Panc1 (cell line): ENCODE measurements around the gene SUGP1. TPM values are rescaled to one million over a fixed set of nuclear protein-coding genes. Genes with fewer than 3 reads are reported as not detected.

Experiments used
- ATAC-seq: fragments of 200-7000 bp; cut with Tn5 transposase; 2 replicates; pipeline ENCODE4 v1.9.1; 2020; ENCODE audit warnings: mild to moderate bottlenecking, moderate library complexity
- BruUV-seq: library from RNA; stranded (reverse); fragments of 400-500 nt; replicated peaks from 2 replicates; lab custom pipeline; 2021; lab: Mats Ljungman, UMichigan
- CTCF ChIA-PET: fragments of 300-600 bp; sonication (Branson Sonifier 250); formaldehyde crosslinking; loops from one replicate; lab custom pipeline; 2022; ENCODE audit warnings: antibody characterized with exemption; lab: Charles Lee
- POLR2A ChIA-PET: fragments of 300-600 bp; sonication (Branson Sonifier 250); formaldehyde crosslinking; loops from one replicate; lab custom pipeline; 2022; ENCODE audit warnings: antibody characterized with exemption; lab: Charles Lee
- DNase-seq: peaks from one replicate; pipeline ENCODE4 v3.0.0-alpha.2; 2010; ENCODE audit warnings: low read depth, low spot score
- H3K27ac ChIP-seq: 2 replicates; pipeline ENCODE4 v1.5.1; 2011; ENCODE audit warnings: mild to moderate bottlenecking, low read length, inconsistent platforms
- H3K27me3 ChIP-seq: fragments of 200-500 bp; sonication (Bioruptor generic); 2 replicates; pipeline ENCODE4 v1.6.0; 2014; ENCODE audit warnings: low read length, inconsistent platforms; ENCODE audit not compliant: control insufficient read depth, insufficient read depth
- H3K36me3 ChIP-seq: fragments of 200-500 bp; sonication (Bioruptor generic); 2 replicates; pipeline ENCODE4 v1.5.1; 2014; ENCODE audit warnings: inconsistent platforms, mild to moderate bottlenecking, low read length, moderate library complexity; ENCODE audit not compliant: control insufficient read depth, insufficient read depth
- H3K4me1 ChIP-seq: 2 replicates; pipeline ENCODE4 v1.5.1; 2011; ENCODE audit warnings: inconsistent platforms, mild to moderate bottlenecking, low read length, moderate library complexity; ENCODE audit not compliant: control insufficient read depth, insufficient read depth
- H3K4me3 ChIP-seq, 2 experiments: 2 replicates each; pipeline ENCODE4 v1.5.1; 2011 to 2012; ENCODE audit warnings: low read depth in 2 of 2, low read length in 2 of 2, mild to moderate bottlenecking in 2 of 2, inconsistent platforms in 1 of 2, moderate library complexity in 1 of 2
- H3K9me3 ChIP-seq: fragments of 200-500 bp; sonication (Bioruptor generic); 2 replicates; pipeline ENCODE4 v1.5.1; 2014; ENCODE audit warnings: low read depth, mild to moderate bottlenecking, inconsistent platforms, low read length, moderate library complexity; ENCODE audit not compliant: control insufficient read depth, insufficient read depth
- CTCF ChIP-seq: fragments of 450-650 bp; IDR thresholded peaks from 2 replicates; pipeline ENCODE4 v1.5.1; 2017; ENCODE audit warnings: mild to moderate bottlenecking
- POLR2AphosphoS5 ChIP-seq: IDR thresholded peaks from 2 replicates; pipeline ENCODE4 v1.6.1; 2012; ENCODE audit warnings: mild to moderate bottlenecking, low read depth, low read length, moderate library complexity
- REST ChIP-seq, 2 experiments: IDR thresholded peaks; 2 replicates each; pipeline ENCODE4 v1.6.1; 2011 to 2012; ENCODE audit warnings: low read depth in 2 of 2, control low read depth in 1 of 2, low read length in 1 of 2, mild to moderate bottlenecking in 1 of 2, moderate library complexity in 1 of 2; ENCODE audit not compliant: insufficient read depth in 1 of 2
- SIN3A ChIP-seq: IDR thresholded peaks from 2 replicates; pipeline ENCODE4 v1.6.1; 2012; ENCODE audit warnings: low read depth, mild to moderate bottlenecking, low read length, moderate library complexity, borderline replicate concordance; ENCODE audit not compliant: insufficient read depth
- in situ Hi-C: cut with HindIII; loops from 2 replicates; pipeline ENCODE4 v1.10.0; 2016; ENCODE audit warnings: low sequenced_read_pairs, low pct_unique_long_range_greater_than_20kb
- intact Hi-C: fragments of 100-400 bp; cut with micrococcal nuclease; formaldehyde crosslinking; loops from one replicate; pipeline ENCODE4 v1.10.0; 2022; ENCODE audit not compliant: unreplicated experiment
- total RNA-seq: library from RNA; stranded (reverse); gene quantifications from one replicate; pipeline ENCODE4 v1.2.1, GENCODE V29; 2021; ENCODE audit not compliant: unreplicated experiment

The SUGP1 gene
- total RNA-seq, 1 experiment from 2014 or later, result 41.5 TPM

- ATAC-seq, result no peak
- H3K27ac ChIP-seq, result no peak overlapping the region
- no TSS peak for BruUV-seq
- no peaks in the 10 kb centered on the region for H3K27me3 ChIP-seq
- H3K4me3 ChIP-seq, result no peak overlapping the region
- no peak for DNase-seq
- intact Hi-C loops, result no loop called here
- ChIA-PET POLR2A (no interaction called here), CTCF (no interaction called here)
- H3K4me1 ChIP-seq, result no peaks in the 10 kb centered on the region
- no peaks in the 10 kb centered on the region for H3K9me3 ChIP-seq
- TF ChIP-seq CTCF (no peak), POLR2AphosphoS5 (no peak)
- H3K36me3 ChIP-seq, result no peaks in the 10 kb centered on the region
- in situ Hi-C loops, result no loop called here
These were observed 45.4 kb downstream of the SUGP1 start for GRCh38 chr19:19274716-19275565.

GRCh38 chr19:19274146-19274545, 46.2 kb downstream of the SUGP1 start:
- intact Hi-C loops, result no loop called here
- no peaks in the 10 kb centered on the region for H3K4me1 ChIP-seq
- ATAC-seq, result no peak
- no peaks in the 10 kb centered on the region for H3K27me3 ChIP-seq
- TF ChIP-seq POLR2AphosphoS5 (no peak), CTCF (no peak)
- no peak overlapping the region for H3K27ac ChIP-seq
- POLR2A ChIA-PET, result interaction anchor here (0.6 kb wide), 1 partner anchor 11 kb away, joined by 6 read pairs; no protein-coding TSS in a partner anchor
- H3K4me3 ChIP-seq, result no peak overlapping the region
- BruUV-seq, result no TSS peak
- CTCF ChIA-PET, result no interaction called here
- no peaks in the 10 kb centered on the region for H3K36me3 ChIP-seq
- no peaks in the 10 kb centered on the region for H3K9me3 ChIP-seq
- no peak for DNase-seq
- in situ Hi-C loops, result no loop called here

GRCh38 chr19:19271828-19272599, 48.3 kb downstream of the SUGP1 start:
- no peaks in the 10 kb centered on the region for H3K27me3 ChIP-seq
- DNase-seq (no peak), ATAC-seq (no peak)
- CTCF ChIA-PET, result no interaction called here
- intact Hi-C loops, result no loop called here
- no peaks in the 10 kb centered on the region for H3K36me3 ChIP-seq
- H3K27ac ChIP-seq, result no peak overlapping the region
- no peaks in the 10 kb centered on the region for H3K4me1 ChIP-seq
- TF ChIP-seq CTCF (no peak), REST (IDR thresholded peaks at IDR 0.05; ENCODE audit: insufficient read depth in 1 of 2, low read depth in 2 of 2, low read length in 1 of 2) (no peak), SIN3A (no peak), POLR2AphosphoS5 (no peak)
- H3K4me3 ChIP-seq, result no peak overlapping the region; a peak in 1 of 4 replicates
- POLR2A ChIA-PET, result no interaction called here
- no peaks in the 10 kb centered on the region for H3K9me3 ChIP-seq
- in situ Hi-C loops, result no loop called here
- no TSS peak for BruUV-seq
